ENCODE results near the gene FGD5. TPM values are rescaled to one million over a fixed set of nuclear protein-coding genes. Genes with fewer than 3 reads are reported as not detected.

FGD5 gene
- total RNA-seq, 1 experiment from 2014 or later = not detected

DNA sequence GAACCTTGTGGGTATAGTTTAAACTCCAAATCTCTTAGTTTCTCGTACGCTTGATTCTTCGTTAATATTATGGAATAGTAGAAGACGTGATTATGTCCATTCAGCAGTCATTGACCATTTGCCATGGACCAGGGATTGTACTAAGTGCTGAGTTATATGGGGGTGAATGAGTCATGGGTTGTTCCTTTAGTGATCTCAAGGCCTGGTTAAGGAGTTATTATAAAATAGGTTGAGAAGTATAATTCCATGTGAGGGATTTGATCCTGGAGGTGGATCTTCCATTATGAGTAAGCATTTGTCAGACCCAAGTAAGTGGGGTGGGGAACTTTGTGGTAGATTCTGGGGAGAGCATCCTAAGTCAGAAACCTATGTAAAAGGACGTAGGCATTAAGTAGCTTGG is 144.0 kb downstream of the FGD5 start:
- no peaks in the 10 kb centered on the region for H3K27me3 ChIP-seq
- no peak for DNase-seq
- no peak overlapping the region for H3K4me3 ChIP-seq
- no peak overlapping the region for H3K27ac ChIP-seq
- H3K4me1 ChIP-seq = no peaks in the 10 kb centered on the region
- H3K9me3 ChIP-seq (replicated peaks) = no peaks in the 10 kb centered on the region
- peaks cover 22% of the 10 kb centered on the region for H3K36me3 ChIP-seq

DNA sequence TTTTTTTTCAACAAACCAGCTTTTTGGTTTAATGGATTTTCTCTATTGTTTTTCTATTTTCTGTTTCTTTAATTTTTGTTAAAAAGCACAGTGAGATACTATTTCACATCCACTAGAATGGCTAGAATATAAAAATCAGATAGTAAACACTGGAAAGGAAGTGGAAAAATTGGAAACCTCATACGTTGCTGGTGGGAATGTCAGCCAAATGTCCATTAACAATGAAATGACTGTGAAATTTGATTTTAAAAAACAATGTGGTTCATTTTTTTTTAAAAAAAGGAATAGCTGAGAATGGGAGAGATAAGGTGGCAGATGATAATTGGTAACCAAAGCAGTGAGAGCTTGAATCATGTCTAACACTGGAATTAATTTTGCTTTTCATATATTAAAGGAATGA is 148.5 kb downstream of the FGD5 start:
- Histone ChIP-seq H3K36me3 (peaks cover 20% of the 10 kb centered on the region), H3K4me1 (no peaks in the 10 kb centered on the region), H3K27ac (no peak overlapping the region), H3K9me3 (replicated peaks) (no peaks in the 10 kb centered on the region), H3K27me3 (no peaks in the 10 kb centered on the region), H3K4me3 (no peak overlapping the region)
- DNase-seq = no peak

DNA sequence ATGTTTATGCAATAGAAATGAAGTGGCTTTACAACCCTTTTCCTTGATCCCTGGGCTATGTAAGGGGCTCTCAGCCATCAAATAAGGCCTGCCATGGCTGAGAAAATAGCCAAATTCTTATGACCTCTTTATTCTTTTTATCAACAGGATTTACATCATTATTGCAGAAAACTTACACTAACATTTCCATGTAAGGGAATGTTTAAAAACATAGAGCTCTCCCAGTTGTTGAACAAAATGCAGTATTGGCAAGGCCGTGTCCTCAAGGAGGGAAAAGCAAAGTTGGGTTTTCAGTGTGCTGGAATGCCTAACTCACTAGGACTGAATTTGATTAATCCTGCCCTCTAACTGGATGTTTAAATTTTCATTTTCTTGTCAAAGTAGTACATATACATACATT is 150.9 kb downstream of the FGD5 start:
- no peak for DNase-seq
- no peaks in the 10 kb centered on the region for H3K4me1 ChIP-seq
- no peaks in the 10 kb centered on the region for H3K27me3 ChIP-seq
- peaks cover 34% of the 10 kb centered on the region for H3K36me3 ChIP-seq
- no peaks in the 10 kb centered on the region for H3K9me3 ChIP-seq (replicated peaks)
- no peak overlapping the region for H3K27ac ChIP-seq
- no peak overlapping the region for H3K4me3 ChIP-seq

DNA sequence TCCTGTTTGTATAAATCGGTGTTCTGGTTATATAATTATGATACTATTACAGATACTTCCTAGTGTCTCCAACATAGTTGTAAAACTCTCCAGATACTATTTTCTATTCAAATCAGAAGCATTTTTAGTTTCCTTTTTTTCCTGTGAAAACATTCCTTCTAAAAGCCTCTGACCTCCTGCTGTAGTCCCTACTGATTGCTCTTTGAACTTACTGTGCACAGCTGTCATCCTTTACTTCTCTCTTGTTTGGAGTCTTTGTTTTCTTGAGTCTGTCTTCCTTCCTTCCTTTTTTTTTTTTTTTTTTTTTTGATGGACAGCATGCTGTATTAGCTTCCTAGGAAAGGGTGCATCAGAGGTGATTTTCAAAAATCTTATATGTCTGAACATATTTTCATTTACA is 157.6 kb downstream of the FGD5 start:
- peaks cover 34% of the 10 kb centered on the region for H3K36me3 ChIP-seq
- H3K27me3 ChIP-seq = no peaks in the 10 kb centered on the region
- H3K27ac ChIP-seq = peak overlapping the region; percentile 20; the same call in 1 of the 2 replicates
- no peak overlapping the region for H3K4me3 ChIP-seq
- H3K4me1 ChIP-seq = peaks cover 10% of the 10 kb centered on the region; the same call in 1 of the 2 replicates
- DNase-seq = peak in 1 of 2 experiments; percentile 40
- H3K9me3 ChIP-seq (replicated peaks) = no peaks in the 10 kb centered on the region

DNA sequence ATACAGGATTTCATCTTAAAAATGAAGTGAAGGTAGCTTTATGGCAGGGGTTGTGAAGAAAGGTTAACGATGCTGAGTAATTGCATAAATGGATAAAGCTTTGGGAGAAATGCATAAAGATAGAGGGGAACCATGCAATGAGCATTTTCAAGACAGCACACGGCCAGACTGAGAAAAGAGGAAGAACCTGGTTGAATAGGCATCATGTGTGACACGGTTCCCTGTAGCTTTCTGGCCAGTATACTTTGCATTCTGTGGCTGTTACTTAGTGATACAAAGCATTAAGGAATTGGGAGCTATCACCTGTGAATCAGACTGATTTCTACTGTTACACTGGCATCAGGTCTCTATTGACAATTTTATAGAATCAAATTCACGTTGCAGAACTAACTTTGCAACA is 161.9 kb downstream of the FGD5 start:
- Histone ChIP-seq H3K4me1 (peaks cover 10% of the 10 kb centered on the region; the same call in 1 of the 2 replicates), H3K36me3 (peaks cover 16% of the 10 kb centered on the region), H3K27me3 (no peaks in the 10 kb centered on the region), H3K27ac (no peak overlapping the region), H3K9me3 (replicated peaks) (peaks cover 4% of the 10 kb centered on the region; the same call in 1 of the 2 replicates), H3K4me3 (no peak overlapping the region)
- DNase-seq = no peak

Other genes starting within 250 kb of the FGD5 start
- 11.4 and 16.6 TPM in 2 replicates for gene CCDC174, start 167.2 kb upstream of the FGD5 start, total RNA-seq (2014; rRNA removed; shearing (Covaris generic))
- not detected in 2 replicates for gene C3orf20, start 143.8 kb upstream of the FGD5 start, total RNA-seq (2014; rRNA removed; shearing (Covaris generic))
- 27.0 and 27.2 TPM in 2 replicates for gene NR2C2, start 128.6 kb downstream of the FGD5 start, total RNA-seq (2014; rRNA removed; shearing (Covaris generic))
- gene MRPS25, start 246.4 kb downstream of the FGD5 start, total RNA-seq (2014; rRNA removed; shearing (Covaris generic)) = 28.0 and 33.4 TPM in 2 replicates